Neural cell (in vitro differentiated cells): ENCODE data around the gene HK1.

Source experiments
- CTCF ChIP-seq: fragments of 450-650 bp; IDR thresholded peaks from 2 replicates; pipeline ENCODE4 v1.5.1; 2014; ENCODE audit warnings: antibody characterized with exemption, mild to moderate bottlenecking, moderate library complexity; ENCODE audit not compliant: poor library complexity, severe bottlenecking
- EZH2 ChIP-seq: fragments of 200-600, 300-800 bp; shearing (Covaris generic), sonication (generic); IDR thresholded peaks from 2 replicates; pipeline ENCODE4 v1.6.1; 2014; ENCODE audit warnings: antibody characterized with exemption, low read length, borderline replicate concordance, mild to moderate bottlenecking; ENCODE audit not compliant: insufficient read depth, poor library complexity, severe bottlenecking
- REST ChIP-seq: IDR thresholded peaks from 2 replicates; pipeline ENCODE4 v1.6.1; 2012; ENCODE audit warnings: borderline replicate concordance

- peak; percentile 13 for TF ChIP-seq CTCF
- TF ChIP-seq EZH2: no peak
- TF ChIP-seq REST: no peak
Measured at GRCh38 chr10:69409176-69409495, 130.8 kb downstream of the HK1 start.
